Esophagus squamous epithelium (tissue), 5 donors: ENCODE data around the gene MDFIC. TPM values are rescaled to one million over a fixed set of nuclear protein-coding genes. Genes with fewer than 3 reads are reported as not detected.

Experiments used
- DNase-seq: peaks from one replicate; lab custom pipeline; 2025; lab: John Stamatoyannopoulos, UW
- H3K27ac ChIP-seq, 4 donors: fragments of 200-600 bp; sonication (generic); one replicate each; pipeline ENCODE4 v1.5.1; 2016 to 2019; ENCODE audit warnings: mild to moderate bottlenecking in 1 of 4
- H3K27me3 ChIP-seq, 4 donors: fragments of 200-600 bp; sonication (generic); 1 replicate in 3 of 4; 2 replicates in 1 of 4; pipeline versions ENCODE4 v1.5.1 to v1.6.0; 2017 to 2021; ENCODE audit warnings: antibody characterized with exemption in 1 of 4
- H3K36me3 ChIP-seq, 3 donors: fragments of 200-600 bp; sonication (generic); one replicate each; pipeline ENCODE4 v1.5.1; 2016 to 2019
- H3K4me1 ChIP-seq, 3 donors: fragments of 200-600 bp; sonication (generic); one replicate each; pipeline ENCODE4 v1.5.1; 2017 to 2019
- H3K4me3 ChIP-seq, 4 donors: fragments of 200-600 bp; sonication (generic); 1 replicate in 3 of 4; 2 replicates in 1 of 4; pipeline ENCODE4 v1.5.1; 2016 to 2019; ENCODE audit warnings: mild to moderate bottlenecking in 2 of 4, moderate library complexity in 1 of 4
- H3K9me3 ChIP-seq, 3 donors: fragments of 200-600 bp; sonication (generic); one replicate each; pipeline ENCODE4 v1.5.1; 2016 to 2019
- POLR2A ChIP-seq, 4 donors: fragments of 450-650 bp; IDR thresholded peaks; one replicate each; pipeline ENCODE4 v1.6.1; 2017; ENCODE audit warnings: antibody characterized with exemption in 4 of 4, mild to moderate bottlenecking in 4 of 4, moderate library complexity in 3 of 4
- WGBS, 2 donors: methylation state at CpG; one replicate each; pipeline ENCODE4 v1.1.5; 2018; 5-methylcytosine and 5-hydroxymethylcytosine counted together
- intact Hi-C: fragments of 100-400 bp; cut with DNase I; formaldehyde crosslinking; loops from one replicate; pipeline ENCODE4 v1.15.0; 2022
- total RNA-seq, 4 donors: library from RNA; depleted of rRNA; stranded (reverse); fragments of >200 nt; gene quantifications; one replicate each; pipeline ENCODE4 v1.1.0, GENCODE V29; 2016
- TF ChIP-seq, protein P1 (sequence below), 6 experiments: fragments of 450-650 bp in 4 of 6; fragments of 200-600 bp in 2 of 6; sonication (generic) in 2 of 6; IDR thresholded peaks; one replicate each; pipeline ENCODE4 v1.5.1; 2016 to 2019; ENCODE audit warnings: antibody characterized with exemption in 6 of 6, mild to moderate bottlenecking in 4 of 6, moderate library complexity in 4 of 6
- donor health status: DM: yes; HTN: yes; CAD: no.

The MDFIC gene
- total RNA-seq, 4 donors from 2014 or later, result 16.0 to 29.2 (median 21.3) TPM

DNA sequence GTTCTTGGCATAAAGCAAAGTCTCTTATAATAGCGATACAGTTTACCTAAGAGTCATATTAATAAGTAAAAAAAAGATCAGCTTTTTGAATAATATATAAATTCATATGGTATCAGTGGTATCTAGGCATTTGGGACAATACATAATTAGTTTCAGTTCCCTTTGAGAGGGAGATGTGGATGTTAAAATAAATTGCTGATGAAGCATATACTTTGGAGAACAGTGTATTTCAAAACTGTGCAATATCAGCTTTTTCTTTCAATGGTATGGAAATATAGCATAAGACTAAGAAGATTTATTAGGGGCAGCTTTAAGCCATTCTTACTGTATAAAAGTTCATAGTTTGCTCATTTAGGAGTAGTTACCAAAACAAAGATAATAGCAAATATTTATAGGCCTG lies 35.5 kb downstream of the MDFIC start:
- 88 to 92% methylated on average over 1 of the region's 1 CpG for WGBS, 2 donors
- no peak overlapping the region for H3K4me3 ChIP-seq
- no peaks in the 10 kb centered on the region for H3K36me3 ChIP-seq
- intact Hi-C loops, result no loop called here
- H3K4me1 ChIP-seq, result peaks cover 0 to 30% (median 0%) of the 10 kb centered on the region in 3 donors
- no peaks in the 10 kb centered on the region for H3K27me3 ChIP-seq
- DNase-seq, result no peak
- no peak overlapping the region for H3K27ac ChIP-seq
- TF ChIP-seq POLR2A (IDR thresholded peaks at IDR 0.05), result no peak
- TF ChIP-seq, protein P1, sequence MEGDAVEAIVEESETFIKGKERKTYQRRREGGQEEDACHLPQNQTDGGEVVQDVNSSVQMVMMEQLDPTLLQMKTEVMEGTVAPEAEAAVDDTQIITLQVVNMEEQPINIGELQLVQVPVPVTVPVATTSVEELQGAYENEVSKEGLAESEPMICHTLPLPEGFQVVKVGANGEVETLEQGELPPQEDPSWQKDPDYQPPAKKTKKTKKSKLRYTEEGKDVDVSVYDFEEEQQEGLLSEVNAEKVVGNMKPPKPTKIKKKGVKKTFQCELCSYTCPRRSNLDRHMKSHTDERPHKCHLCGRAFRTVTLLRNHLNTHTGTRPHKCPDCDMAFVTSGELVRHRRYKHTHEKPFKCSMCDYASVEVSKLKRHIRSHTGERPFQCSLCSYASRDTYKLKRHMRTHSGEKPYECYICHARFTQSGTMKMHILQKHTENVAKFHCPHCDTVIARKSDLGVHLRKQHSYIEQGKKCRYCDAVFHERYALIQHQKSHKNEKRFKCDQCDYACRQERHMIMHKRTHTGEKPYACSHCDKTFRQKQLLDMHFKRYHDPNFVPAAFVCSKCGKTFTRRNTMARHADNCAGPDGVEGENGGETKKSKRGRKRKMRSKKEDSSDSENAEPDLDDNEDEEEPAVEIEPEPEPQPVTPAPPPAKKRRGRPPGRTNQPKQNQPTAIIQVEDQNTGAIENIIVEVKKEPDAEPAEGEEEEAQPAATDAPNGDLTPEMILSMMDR (IDR thresholded peaks at IDR 0.05), result no peak
- H3K9me3 ChIP-seq, result no peaks in the 10 kb centered on the region

DNA sequence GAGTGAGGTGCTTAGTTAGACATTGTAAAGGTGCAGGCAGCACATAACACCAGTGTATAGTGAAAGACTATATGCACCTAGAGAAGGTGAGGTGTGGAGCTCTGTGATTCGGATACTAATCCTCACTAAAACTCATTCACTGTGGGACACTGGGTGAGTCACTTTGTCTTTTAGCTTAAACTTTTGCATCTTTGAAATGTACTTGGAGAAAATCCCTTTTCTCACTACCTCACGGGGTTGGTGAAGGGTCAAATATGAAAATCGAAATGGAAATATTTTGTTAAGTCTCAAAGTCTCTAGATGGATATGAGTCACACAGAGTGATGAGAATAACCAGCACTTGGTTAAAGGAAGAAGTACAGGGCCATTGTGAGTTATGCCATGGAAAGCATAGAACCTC lies 38.0 kb downstream of the MDFIC start:
- TF ChIP-seq, protein P1 (IDR thresholded peaks at IDR 0.05), result no peak
- TF ChIP-seq POLR2A (IDR thresholded peaks at IDR 0.05), result no peak
- Histone ChIP-seq H3K4me3 (no peak overlapping the region), H3K27me3 (no peaks in the 10 kb centered on the region), H3K27ac (peak overlapping the region in 1 of 4 donors; percentile 35), H3K36me3 (no peaks in the 10 kb centered on the region), H3K4me1 (peaks cover 0 to 36% (median 0%) of the 10 kb centered on the region in 3 donors), H3K9me3 (no peaks in the 10 kb centered on the region)
- no peak for DNase-seq
- 62 to 72% methylated on average over 3 of the region's 3 CpGs for WGBS, 2 donors
- intact Hi-C loops, result no loop called here

DNA sequence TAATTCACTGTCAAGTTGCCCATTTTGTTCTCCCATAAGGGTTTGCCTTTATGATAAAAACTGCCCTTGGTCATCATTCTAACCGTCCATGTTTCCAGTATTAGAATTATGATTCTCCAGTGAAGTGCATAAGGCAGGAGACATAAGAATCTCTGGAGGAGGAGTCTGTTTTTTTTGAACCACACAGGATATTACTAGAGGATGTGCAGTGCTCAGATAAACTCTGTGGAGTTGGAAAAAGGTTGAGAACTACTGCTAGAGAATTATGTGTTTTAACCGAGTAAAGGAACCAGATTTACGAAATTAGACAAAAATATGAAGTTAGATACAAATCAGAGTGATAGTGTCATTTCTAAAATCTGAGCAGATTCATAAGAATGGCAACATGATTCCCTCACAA lies 40.5 kb downstream of the MDFIC start:
- no peak for TF ChIP-seq POLR2A (IDR thresholded peaks at IDR 0.05)
- TF ChIP-seq, protein P1 (IDR thresholded peaks at IDR 0.05), result no peak
- Histone ChIP-seq H3K36me3 (no peaks in the 10 kb centered on the region), H3K4me1 (peaks cover 0 to 36% (median 0%) of the 10 kb centered on the region in 3 donors), H3K27me3 (no peaks in the 10 kb centered on the region), H3K4me3 (no peak overlapping the region), H3K9me3 (no peaks in the 10 kb centered on the region), H3K27ac (no peak overlapping the region)
- intact Hi-C loops, result no loop called here
- DNase-seq, result no peak
- WGBS, 2 donors, result 60 to 82% methylated on average over 3 of the region's 3 CpGs

DNA sequence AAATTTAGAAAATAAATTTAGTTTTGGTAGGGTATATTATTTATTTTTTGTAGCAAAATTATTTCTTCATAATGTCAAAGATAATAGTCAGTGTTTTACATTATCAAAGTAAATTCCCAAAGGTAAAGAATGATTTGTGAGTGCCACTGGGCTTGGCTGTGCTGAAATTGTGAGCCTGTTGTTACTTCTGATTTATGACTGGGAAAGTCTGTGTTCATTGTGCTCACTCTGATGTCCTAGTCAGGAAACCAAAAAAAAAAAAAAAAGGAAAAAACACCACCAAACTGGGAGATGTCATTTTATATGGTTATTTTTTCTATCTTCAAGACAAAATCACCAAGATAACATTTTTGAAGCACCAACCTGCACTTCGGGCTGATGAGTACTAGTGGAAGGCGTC lies 44.3 kb downstream of the MDFIC start:
- Histone ChIP-seq H3K9me3 (no peaks in the 10 kb centered on the region), H3K27ac (no peak overlapping the region), H3K36me3 (no peaks in the 10 kb centered on the region), H3K27me3 (no peaks in the 10 kb centered on the region), H3K4me1 (peaks cover 0 to 10% (median 0%) of the 10 kb centered on the region in 3 donors), H3K4me3 (no peak overlapping the region)
- intact Hi-C loops, result loop anchor here (2.0 kb wide), 1 partner anchor 15 kb away; no protein-coding TSS in a partner anchor
- DNase-seq, result no peak
- no peak for TF ChIP-seq POLR2A (IDR thresholded peaks at IDR 0.05)
- TF ChIP-seq, protein P1 (IDR thresholded peaks at IDR 0.05), result no peak
- 93 to 95% methylated on average over 2 of the region's 2 CpGs for WGBS, 2 donors

DNA sequence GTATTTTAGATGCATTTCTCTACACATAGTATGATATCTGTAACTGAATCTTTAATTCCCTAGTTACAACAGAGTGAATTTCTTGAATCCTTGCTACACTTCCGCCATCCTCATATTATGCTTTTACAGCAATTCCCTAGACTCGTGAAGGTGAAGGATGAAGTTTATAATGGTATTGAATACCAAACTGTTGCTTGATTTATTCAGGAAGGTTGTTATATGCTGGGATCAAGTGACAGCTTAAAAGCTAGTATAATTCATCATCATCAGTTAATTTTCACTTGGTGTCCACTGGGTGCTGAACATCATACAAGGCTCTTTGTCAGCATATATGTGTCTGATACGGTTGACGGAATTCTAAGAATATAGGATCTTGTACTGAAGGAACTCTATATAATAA lies 47.2 kb downstream of the MDFIC start:
- WGBS, 2 donors, result 93 to 94% methylated on average over 4 of the region's 4 CpGs
- no peaks in the 10 kb centered on the region for H3K9me3 ChIP-seq
- no peak for DNase-seq
- H3K27ac ChIP-seq, result no peak overlapping the region
- no peak for TF ChIP-seq POLR2A (IDR thresholded peaks at IDR 0.05)
- TF ChIP-seq, protein P1 (IDR thresholded peaks at IDR 0.05), result no peak
- H3K4me3 ChIP-seq, result no peak overlapping the region
- intact Hi-C loops, result no loop called here
- H3K36me3 ChIP-seq, result no peaks in the 10 kb centered on the region
- no peaks in the 10 kb centered on the region for H3K27me3 ChIP-seq
- peaks cover 0 to 15% (median 7%) of the 10 kb centered on the region in 3 donors for H3K4me1 ChIP-seq
